ENCODE results near the gene FANCI.

The FANCI gene

DNA sequence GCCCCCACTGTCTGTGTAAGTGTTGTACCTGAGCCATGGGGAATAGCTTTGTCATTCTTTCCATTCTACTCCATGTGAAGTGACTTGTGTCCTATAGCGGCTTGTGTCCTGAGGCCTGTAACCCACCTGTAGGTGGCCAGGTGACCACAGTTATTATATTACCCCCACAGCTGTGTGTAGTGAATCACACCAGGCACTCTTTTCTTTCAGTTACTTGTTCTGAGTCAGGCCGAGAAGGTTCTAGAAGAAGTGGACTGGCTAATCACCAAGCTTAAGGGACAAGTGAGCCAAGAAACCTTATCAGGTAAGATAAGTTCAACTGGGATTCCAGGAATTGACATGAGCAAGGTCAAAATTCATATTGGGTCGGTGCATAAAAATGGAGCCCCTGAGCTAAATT lies 61.6 kb downstream of the FANCI start:
- FAIRE-seq = no peak

DNA sequence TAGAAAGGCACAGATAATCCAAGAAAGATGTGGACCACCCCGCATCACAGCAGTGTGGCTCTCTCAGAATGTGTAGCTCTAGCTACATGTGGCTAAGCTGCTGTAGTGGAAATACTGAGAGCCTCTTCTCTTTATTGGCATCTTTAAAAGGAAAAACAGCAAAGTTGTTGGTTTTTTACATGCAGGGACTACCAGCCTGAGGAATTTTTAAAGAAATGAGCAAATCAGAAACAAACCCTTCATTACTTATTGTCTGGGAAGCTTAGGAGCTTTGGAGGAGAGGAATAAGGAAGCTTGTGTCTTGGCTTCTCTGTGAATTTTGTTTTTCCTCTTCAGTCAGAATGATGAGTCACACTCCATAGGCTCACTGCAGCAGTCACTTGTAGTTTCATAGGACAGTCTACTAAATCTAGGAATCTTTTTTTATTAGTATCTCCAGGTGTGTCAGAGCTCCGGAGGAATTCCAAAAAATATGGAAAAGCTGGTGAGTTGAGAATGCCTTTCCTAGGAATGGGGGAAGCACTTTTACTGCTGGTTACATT lies 63.3 kb downstream of the FANCI start:
- DNase-seq (ENCODE audit: low spot score) (no peak), FAIRE-seq (no peak)

More for the DNA sequence above, 61.6 kb downstream of the FANCI start:
- DNase-seq (ENCODE audit: low spot score) = no peak

DNA sequence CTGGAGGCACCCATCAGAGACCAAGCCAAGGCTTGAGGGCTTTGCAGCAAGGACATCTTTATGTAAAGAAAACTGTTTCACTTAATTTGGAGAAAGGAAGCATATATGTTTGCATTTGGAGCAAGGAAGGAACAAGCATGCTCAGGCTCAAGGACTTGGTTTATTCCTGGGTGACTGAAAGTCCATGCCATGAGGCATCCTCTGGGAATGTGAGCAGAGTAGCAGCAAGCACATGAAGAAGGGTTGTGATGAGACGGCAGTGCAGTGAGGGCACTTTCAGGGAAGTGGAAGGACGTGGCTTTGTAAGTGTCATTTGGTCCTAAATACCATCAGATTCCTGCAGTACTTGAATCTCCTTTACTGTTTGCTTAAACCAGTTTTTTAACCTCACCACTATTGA lies 64.0 kb downstream of the FANCI start:
- FAIRE-seq (no peak), DNase-seq (ENCODE audit: low spot score) (no peak)

DNA sequence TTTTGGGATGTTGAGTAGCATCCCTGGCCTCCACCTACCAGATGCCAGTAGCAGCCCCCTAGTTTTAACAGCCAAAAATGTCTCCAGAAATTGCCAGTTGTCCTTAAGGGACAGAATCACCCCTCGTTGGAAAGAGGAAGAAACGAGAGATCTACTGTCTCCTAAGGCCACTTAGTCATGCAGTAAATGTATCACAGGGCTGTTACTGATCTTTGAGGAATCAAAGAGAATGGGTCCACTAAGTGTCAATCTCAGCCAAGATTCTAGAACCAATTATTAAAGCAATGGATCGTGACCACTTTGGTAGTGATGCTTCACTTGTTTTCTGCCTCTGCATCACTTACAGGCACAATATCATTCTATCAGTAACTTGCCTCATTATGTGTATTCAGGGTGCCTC lies 64.5 kb downstream of the FANCI start:
- no peak for FAIRE-seq
- no peak for DNase-seq (ENCODE audit: low spot score)

DNA sequence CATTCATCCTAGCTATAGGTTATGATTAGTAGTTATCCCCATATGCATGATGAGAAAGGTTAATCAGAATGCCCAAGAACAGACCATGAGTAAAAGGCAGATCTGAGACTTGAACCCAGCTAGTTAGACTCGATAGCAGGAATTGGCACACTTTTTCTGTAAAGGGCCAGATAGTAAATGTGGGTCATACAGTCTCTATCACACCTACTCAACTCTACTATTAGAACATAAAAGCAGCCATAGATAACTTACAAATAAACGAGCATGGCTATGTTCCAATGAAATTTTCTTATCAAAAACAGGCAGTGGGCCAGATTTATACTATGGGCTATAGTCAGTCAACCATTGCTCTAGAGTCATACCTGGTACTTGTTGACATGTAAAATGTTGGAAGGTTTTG lies 66.2 kb downstream of the FANCI start:
- FAIRE-seq (no peak), DNase-seq (ENCODE audit: low spot score) (no peak)

DNA sequence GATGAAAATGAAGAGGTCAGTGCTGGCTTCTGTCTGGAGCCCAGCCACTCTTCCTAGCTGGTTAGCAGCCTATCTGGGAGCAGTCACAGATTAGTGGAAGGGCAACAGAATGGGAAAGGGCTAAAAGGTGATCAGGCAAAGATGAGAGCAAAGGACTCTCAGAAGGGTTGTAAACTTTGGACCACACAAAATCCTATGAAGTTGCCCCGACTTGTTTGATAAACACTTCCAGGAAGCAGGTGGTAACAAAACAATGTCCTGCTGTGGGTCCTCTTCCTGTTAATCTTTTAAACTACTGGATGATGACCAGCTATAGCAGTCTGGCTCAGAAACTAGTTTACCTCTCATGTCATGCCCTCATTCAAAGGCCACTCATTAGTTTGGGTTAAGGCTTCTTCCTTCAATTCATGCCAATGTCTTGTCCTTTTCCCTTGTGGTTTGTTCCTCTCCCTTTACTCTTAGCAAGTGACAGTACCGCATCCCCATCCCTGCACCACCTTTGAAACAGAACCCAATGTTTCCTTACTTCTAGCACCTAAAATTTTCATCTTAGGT lies 71.7 kb downstream of the FANCI start:
- no peak for DNase-seq (ENCODE audit: low spot score)
- no peak for FAIRE-seq

DNA sequence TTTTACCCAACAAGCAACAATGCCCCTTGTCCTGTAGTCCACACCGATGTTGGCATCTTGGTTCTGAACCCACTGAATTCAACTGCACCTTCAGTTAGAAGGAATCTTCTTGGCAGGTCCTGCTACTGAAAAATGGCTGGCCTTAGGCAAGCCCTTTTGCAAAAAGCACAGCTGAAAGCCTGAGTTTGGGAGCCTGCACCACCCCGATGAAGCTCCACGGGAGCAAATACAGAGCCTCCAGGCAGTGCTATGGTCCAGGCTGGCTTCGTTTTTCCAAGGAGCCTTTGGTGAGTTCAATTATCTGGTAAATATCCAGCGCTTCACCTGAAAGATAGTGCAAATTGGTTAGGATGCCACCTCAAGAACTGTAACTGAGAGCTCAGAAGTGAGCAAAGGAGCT lies 72.7 kb downstream of the FANCI start:
- DNase-seq (ENCODE audit: low spot score) = no peak

DNA sequence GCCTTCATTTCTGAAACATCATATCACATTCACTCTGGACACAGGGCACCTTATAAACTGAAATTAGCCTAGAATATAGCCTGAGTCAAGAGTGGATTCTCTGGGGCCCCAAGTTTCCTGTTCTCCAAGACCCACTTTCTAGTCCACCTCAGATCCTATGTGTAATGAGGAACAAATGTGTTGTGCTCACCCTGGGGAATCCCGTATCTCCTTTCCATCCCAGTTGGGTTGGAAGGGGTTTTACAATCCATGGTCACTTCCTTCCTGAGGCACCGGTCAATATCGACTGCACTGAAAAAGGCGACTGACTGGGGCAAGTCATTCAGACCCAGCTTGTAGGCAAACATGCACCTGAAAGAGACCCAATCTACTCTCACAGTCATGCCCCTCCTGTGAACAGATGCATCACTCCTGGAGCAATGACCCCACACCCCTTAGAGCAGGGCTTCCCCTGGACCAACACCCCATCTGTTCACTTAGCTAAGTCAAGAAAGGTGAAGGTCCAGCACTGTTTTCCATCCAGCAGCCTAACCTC lies 73.5 kb downstream of the FANCI start:
- FAIRE-seq (no peak), DNase-seq (ENCODE audit: low spot score) (no peak)

More for the DNA sequence above, 72.7 kb downstream of the FANCI start:
- FAIRE-seq = no peak

DNA sequence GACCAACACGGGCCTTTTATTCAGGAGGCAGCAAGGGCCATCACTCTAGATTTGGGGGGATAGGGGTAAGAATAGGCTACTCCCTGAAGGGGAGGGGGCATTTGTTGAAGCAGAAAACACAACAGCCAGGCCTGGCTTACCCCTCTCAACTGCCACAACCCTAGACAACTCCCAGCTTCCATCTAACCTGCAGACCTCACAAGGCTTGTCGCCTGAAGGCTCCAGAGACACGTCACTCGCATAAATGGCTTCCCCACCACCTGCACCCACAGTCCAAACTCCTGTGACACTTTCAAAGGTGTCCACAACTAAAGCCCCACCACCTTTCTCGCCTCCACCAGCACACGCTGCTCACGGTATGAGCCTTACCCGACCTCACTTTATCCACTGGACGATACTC lies 75.9 kb downstream of the FANCI start:
- DNase-seq (ENCODE audit: low spot score) (no peak), FAIRE-seq (no peak)

DNA sequence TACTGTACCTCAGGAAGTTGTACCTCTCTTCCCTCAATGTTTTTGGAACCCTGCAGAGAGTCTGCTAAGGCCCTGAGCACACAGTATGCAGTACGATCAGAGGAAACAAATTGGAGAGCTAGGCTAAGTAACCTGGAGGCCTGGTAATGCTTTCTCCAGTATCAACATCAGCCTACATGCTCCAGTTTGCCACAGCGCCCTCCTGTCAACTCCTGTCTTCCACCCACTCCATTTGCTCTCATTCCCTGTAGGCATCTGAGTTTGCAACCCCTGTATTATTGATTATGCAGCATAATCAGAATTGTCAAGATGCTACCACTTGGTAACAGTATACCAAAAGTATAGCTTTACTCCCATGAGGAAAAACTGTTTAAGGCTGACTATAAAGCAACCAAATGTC lies 76.4 kb downstream of the FANCI start:
- DNase-seq (ENCODE audit: low spot score) (no peak), FAIRE-seq (no peak)

DNA sequence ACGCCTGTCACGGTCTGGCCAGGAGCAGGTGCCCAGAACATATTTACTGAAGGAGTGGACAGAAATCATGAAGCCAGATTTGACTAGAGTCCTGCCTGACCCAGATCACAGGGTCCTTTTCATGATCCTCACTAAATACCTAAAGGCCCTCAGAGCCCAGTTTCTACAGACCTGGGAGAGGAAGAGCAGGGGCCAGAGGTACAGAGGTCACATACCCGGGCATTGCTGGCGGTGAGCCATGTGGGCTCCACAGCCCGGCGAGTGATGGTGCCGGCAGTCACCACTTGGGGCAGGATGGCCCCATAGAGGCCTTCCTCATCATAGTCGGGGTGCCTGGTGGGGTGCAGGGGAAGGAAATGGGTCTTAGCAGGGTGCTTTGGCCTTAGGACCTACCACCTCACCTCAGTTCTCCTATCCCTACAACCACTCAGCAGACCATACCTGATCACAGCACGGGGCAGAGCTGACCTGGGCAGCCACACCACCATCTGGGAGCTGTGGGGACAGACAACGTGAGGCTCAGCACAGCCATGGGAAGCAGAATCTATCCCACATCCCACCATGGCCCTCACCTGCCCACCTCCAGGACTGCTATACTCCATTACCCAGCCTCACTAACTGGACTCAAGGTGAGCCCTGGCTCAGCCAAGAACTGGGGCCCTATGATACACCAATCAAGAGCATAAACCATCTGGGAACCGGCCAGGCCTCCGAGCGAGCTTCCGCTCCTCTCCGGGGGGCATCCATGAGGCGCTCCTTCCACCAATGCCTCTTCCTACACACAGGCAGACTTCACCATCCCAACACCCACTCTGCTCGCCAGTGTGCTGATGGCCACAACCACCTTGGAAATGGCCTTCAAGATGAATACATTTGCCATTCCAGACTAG lies 78.0 kb downstream of the FANCI start:
- no peak for DNase-seq (ENCODE audit: low spot score)
- no peak for FAIRE-seq

DNA sequence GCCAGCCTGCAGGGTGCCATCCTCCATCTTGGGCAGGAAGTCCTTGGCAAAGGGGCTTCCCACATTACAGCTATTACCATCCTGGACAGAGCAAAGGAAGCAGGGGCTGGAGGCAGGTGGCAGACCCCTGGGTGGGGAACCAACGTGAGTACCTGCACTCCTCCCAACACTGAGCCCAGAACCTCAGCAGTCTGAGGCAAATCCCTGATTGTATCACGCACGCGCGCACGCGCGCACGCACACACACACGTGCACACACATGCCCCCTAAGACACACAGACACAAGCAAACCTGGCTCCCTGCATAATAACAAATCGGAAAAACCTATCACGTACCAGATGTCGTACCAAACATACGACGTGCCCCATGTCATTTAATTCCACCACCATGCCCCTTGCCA lies 79.0 kb downstream of the FANCI start:
- FAIRE-seq = no peak
- DNase-seq (ENCODE audit: low spot score) = no peak

DNA sequence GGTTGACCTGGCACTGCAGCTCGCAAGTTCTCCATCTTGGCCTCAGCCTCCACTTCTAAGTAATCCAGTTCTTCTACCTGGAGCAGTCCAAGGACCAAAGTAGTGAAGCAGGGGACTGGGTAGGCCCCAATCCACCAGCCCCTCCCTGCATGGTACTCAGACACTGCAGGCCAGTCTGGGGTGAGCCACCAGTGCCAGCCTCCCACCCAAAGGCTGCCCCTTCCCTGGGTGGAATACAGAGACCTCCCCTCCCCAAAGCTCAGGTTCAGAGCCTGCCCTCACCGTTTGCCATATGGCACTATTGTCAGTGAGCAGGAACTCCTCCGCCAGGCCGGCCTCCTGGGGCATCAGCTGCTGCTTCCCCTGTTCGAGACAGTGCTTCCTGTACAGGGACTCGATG lies 80.0 kb downstream of the FANCI start:
- no peak for DNase-seq (ENCODE audit: low spot score)
- no peak for FAIRE-seq

DNA sequence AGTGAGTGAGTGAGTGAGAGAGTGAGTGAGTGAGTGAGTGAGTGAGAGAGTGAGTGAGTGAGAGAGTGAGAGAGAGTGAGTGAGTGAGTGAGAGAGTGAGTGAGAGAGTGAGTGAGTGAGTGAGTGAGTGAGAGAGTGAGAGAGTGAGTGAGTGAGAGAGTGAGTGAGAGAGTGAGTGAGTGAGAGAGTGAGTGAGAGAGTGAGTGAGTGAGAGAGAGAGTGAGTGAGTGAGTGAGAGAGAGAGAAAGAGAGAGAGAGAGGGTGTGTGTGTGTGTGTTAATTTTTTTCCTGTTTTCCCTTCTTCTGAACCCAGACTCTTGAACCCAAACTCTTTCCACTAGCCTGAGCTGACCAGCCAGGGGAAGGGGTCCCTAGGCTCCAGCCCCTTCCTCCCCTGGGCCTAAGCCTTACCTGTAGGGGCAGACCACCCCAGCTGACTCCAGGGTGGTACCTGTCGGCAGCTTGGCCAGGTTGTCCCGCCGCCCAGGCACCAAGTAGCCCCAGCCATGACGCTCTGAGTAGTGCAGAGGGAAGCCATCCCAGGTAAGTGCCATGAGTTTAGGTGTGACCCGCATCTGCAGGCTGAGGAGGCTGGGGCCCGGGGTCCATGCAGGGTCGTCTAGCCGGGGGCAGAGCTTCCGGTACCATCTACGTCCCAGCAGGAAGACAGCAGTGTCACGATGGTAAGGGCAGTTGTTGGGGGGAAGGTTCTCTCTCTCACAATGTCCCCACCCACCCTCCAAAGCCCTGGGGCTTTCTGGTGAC lies 81.4 kb downstream of the FANCI start:
- FAIRE-seq (no peak), DNase-seq (ENCODE audit: low spot score) (no peak)

DNA sequence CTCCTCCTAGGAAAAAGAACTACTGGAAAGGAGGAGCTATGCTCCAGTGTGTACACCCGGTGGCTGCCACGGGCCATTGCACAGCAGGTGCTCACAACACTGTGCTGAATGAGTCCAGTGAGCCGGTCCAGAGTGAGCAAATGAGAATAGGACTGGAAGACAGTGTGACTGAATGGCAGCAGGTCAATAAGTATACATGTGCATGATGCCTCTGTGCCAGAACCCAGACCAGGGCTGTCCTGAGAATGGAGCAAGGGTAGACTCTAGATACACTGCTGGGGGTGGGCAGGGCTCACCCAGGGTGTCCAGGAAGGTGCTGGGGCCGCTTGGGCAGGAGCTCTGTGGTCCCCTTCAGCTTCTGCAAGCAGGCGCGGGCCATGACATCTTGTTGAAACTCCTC lies 82.5 kb downstream of the FANCI start:
- FAIRE-seq (no peak), DNase-seq (ENCODE audit: low spot score) (no peak)

DNA sequence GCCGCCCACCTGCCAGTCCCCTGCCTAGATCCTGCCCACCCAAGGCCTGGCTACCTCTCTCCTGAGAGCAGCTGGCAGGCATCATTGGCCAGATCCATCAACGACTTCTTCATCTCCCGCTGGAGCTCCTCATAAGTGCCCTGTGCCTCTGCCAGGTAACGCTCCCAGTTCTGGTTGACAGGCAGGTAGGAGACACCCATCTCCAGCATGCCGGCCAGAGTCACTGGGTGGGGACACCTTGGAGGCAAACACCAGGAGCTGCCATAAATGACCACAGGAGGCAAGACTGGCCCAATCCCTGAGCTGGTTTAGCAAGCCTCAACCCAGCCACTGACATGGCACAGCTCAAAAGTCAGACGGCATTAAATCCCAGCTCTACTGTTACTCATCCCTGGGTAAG lies 83.3 kb downstream of the FANCI start:
- DNase-seq (ENCODE audit: low spot score) (no peak), FAIRE-seq (no peak)

DNA sequence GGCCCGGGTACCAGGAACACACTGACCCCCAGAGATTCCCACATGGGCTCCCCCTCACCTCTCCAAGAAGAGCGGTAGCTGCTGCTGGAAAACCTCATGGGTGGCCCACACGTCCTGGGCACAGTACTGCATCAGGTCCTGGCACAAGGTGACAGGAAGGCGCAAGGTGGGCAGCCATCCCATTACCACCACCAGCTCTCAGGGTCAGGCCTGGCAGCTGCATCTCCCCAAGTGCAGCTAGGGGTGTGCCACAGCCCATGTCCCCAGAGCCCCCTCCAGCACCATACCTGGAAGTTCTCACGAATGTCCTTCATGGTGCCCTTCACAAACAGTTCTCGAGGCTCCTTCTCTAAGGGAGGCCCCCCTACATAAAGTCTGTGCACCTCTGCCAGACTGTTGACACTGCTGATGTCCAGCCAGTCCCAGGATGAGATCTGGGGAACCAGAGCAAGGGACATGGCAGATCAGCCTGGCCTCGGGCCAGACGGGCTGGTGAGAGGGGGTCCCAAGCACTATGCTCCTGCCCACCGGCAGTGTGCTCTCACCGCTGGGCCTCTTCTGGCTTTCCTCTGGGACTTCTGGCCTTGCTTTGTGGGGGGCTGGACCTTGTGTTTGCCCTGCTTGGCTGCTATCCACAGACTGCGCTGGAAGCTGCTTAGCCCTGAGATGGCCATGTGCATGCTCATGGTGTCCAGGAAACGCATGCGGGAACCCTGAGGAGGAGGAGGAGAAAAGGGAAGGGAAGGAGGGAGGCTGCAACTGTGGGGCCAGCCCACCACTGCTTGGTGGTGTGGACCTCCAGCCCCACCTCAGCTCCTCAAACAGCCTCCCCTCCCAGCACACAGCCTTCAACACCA lies 84.8 kb downstream of the FANCI start:
- FAIRE-seq (no peak), DNase-seq (ENCODE audit: low spot score) (no peak)

DNA sequence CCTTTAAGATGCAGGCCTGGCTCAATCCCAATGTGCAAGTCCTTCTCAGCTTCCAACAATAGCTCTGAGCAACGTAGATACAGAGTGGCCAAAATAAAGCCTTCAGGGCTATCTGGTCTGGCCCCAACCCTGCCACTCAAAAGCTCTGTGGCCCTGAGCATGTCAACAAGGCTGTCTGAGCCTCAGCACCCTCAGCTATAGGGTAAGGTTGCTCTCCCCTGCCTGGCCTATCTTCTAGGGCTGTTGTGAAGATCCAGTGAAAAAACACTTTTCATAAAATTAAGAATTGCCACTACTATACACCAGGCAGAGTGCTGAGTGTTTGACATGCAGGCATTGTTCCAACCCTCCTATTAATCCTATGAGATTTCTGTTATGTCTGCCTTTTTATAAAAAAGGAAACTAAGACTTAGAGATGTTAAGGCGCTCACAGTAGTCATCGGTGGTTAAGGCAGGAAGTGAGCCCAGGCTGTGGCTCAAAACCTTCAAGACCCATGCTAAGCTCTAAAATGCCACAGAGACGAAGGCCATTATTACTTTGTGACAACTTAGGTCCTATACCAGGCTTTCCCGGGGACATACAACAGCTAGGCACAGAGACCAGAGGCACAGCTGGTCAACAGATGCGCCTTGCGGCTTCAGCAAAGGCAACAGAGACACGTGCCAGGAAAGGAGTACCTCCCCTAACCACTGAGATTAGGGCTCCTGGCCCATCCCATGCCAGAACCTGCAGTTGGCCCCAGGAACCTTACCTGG lies 85.7 kb downstream of the FANCI start:
- DNase-seq (ENCODE audit: low spot score) (no peak), FAIRE-seq (no peak)

DNA sequence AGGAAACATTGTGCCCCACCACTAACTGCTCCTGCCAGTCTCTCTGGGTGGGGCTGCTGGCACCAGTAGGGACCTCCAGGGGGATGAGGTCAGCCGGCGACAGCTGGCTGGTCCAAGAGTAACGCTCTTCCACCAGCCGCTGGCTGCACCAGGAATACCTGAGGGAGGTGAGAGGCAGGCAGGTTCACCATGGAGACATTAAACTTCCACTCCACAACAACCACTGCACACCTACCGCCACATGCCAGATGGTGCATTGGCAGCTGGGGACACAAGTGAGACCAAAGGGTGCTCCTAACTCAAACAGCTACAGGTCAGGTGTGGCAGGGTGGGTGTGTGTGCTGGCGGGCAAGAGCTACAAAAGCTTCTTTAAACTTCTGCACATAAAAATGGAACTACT lies 86.3 kb downstream of the FANCI start:
- FAIRE-seq (no peak), DNase-seq (ENCODE audit: low spot score) (no peak)

DNA sequence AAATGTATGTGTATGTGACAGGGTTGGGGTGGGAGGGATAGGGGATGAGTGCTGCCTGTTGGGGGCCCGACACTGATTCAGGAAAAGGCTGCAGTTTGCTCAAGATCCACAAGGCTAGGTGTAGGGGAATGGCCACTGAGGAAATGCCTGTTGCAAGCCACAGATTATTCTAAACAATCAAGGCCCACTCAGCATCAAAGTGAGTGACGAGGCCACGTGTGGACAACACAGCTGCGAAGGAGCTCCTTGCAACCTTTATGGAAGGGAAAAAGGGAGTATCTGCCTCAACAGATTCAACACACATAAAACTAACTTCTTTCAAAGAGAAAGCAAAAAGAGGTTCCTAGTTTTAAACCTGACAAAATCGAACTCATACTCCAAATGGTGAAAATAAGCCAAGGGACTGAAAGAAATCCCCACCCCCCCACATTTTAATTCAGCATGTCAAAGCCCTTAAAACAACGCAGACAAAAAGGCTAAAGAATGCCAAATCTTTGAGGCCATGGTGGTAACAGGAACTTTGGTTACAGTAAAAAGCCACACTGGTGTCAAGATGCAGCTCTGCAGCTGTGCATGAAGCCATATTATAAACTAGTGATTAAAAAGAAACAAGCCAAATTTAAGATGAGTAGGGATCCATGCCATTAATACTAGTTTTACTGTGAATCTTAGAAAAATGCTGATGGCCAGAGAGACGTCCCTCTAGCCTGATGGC lies 87.3 kb downstream of the FANCI start:
- no peak for DNase-seq (ENCODE audit: low spot score)
- FAIRE-seq = no peak
